ENCODE data around the gene MAPK1.
"Not testable (repeated sequence)": the region's sequence is repeated elsewhere in the genome, so short reads cannot be mapped to it uniquely, and the experiment has no call there.

The MAPK1 gene

GRCh38 chr22:21823740-21824444, 43.6 kb downstream of the MAPK1 start:
- Histone ChIP-seq H3K9ac (ENCODE audit: low read length) (no peak overlapping the region), H3K9me3 (replicated peaks; ENCODE audit: insufficient read depth, low read length) (no peaks in the 10 kb centered on the region), H3K27ac (ENCODE audit: low read length) (no peak overlapping the region), H3K36me3 (replicated peaks; ENCODE audit: insufficient read depth, low read length) (no peaks in the 10 kb centered on the region), H3K4me1 (ENCODE audit: low read length) (no peaks in the 10 kb centered on the region), H4K20me1 (ENCODE audit: insufficient read depth, low read length) (peaks cover 10% of the 10 kb centered on the region; the same call in 1 of the 2 replicates), H3K4me3 (ENCODE audit: low read length) (no peak overlapping the region), H3K79me2 (ENCODE audit: low read length) (peaks cover 83% of the 10 kb centered on the region), H3K4me2 (ENCODE audit: low read depth, low read length) (no peak overlapping the region), H3K27me3 (replicated peaks; ENCODE audit: insufficient read depth, low read length) (no peaks in the 10 kb centered on the region), H3F3A (ENCODE audit: insufficient read depth, low read length) (no peaks in the 10 kb centered on the region; the same call in 1 of the 2 replicates), H2AFZ (ENCODE audit: low read length) (no peak overlapping the region), H3K9me2 (replicated peaks; ENCODE audit: insufficient read depth, low read length) (no peaks in the 10 kb centered on the region)
- no peak for DNase-seq
- TF ChIP-seq EZH2 (optimal IDR thresholded peaks at IDR 0.05; ENCODE audit: low read depth, low read length) (no peak), CTCF (IDR thresholded peaks at IDR 0.05; ENCODE audit: low read length) (no peak), EZH2phosphoT487 (IDR thresholded peaks at IDR 0.05; ENCODE audit: low read length) (no peak)

DNA sequence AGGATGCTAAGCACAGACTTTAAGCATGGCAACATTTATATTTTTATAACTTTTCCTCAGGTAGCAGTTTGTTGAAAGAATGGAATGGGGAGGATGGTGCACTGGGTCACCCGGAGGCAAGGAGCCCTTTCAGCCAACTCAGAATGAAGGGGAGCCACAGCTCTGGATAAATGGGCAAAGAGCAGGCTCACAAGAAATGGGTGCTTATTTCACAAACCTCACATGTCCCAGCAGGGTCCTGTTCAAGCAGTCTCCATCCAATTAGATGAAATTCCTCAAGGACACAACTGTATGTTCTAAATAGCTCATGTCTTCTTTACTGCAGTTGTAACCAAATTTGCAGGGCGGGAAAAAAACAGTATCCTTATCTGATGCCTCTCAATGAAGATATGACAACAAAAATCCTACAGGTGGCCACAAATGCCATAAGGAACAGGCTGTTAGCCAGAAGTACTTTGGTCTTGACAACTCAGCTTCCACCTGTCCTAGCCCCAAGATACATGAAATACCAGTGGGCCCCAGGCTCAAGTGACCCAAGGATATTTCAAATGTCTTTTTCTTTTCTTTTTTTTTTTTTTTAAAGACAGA, 48.2 kb downstream of the MAPK1 start:
- no peak overlapping the region for H2AFZ ChIP-seq (ENCODE audit: low read length)
- no peaks in the 10 kb centered on the region; the same call in 1 of the 2 replicates for H3F3A ChIP-seq (ENCODE audit: insufficient read depth, low read length)
- H3K9me2 ChIP-seq (replicated peaks; ENCODE audit: insufficient read depth, low read length) = no peaks in the 10 kb centered on the region
- no peaks in the 10 kb centered on the region for H3K36me3 ChIP-seq (replicated peaks; ENCODE audit: insufficient read depth, low read length)
- no peaks in the 10 kb centered on the region for H3K9me3 ChIP-seq (replicated peaks; ENCODE audit: insufficient read depth, low read length)
- no peak overlapping the region for H3K27ac ChIP-seq (ENCODE audit: low read length)
- no peaks in the 10 kb centered on the region for H3K4me1 ChIP-seq (ENCODE audit: low read length)
- peaks cover 5% of the 10 kb centered on the region; the same call in 1 of the 2 replicates for H4K20me1 ChIP-seq (ENCODE audit: insufficient read depth, low read length)
- H3K27me3 ChIP-seq (replicated peaks; ENCODE audit: insufficient read depth, low read length) = no peaks in the 10 kb centered on the region
- DNase-seq = no peak
- H3K4me3 ChIP-seq (ENCODE audit: low read length) = no peak overlapping the region
- H3K9ac ChIP-seq (ENCODE audit: low read length) = no peak overlapping the region
- TF ChIP-seq EZH2phosphoT487 (IDR thresholded peaks at IDR 0.05; ENCODE audit: low read length) = no peak
- no peak for TF ChIP-seq CTCF (IDR thresholded peaks at IDR 0.05; ENCODE audit: low read length)
- no peak for TF ChIP-seq EZH2 (optimal IDR thresholded peaks at IDR 0.05; ENCODE audit: low read depth, low read length)
- H3K4me2 ChIP-seq (ENCODE audit: low read depth, low read length) = no peak overlapping the region
- H3K79me2 ChIP-seq (ENCODE audit: low read length) = peaks cover 69% of the 10 kb centered on the region

- H3K9ac ChIP-seq (ENCODE audit: low read length) = no peak overlapping the region
- H3K36me3 ChIP-seq (replicated peaks; ENCODE audit: insufficient read depth, low read length) = no peaks in the 10 kb centered on the region
- H3F3A ChIP-seq (ENCODE audit: insufficient read depth, low read length) = no peaks in the 10 kb centered on the region
- no peaks in the 10 kb centered on the region for H3K9me2 ChIP-seq (replicated peaks; ENCODE audit: insufficient read depth, low read length)
- H3K27ac ChIP-seq (ENCODE audit: low read length) = no peak overlapping the region
- no peaks in the 10 kb centered on the region for H3K27me3 ChIP-seq (replicated peaks; ENCODE audit: insufficient read depth, low read length)
- H3K4me1 ChIP-seq (ENCODE audit: low read length) = no peaks in the 10 kb centered on the region
- TF ChIP-seq EZH2 (optimal IDR thresholded peaks at IDR 0.05; ENCODE audit: low read depth, low read length) (no peak), CTCF (IDR thresholded peaks at IDR 0.05; ENCODE audit: low read length) (no peak), EZH2phosphoT487 (IDR thresholded peaks at IDR 0.05; ENCODE audit: low read length) (no peak)
- H2AFZ ChIP-seq (ENCODE audit: low read length) = no peak overlapping the region
- no peaks in the 10 kb centered on the region for H3K9me3 ChIP-seq (replicated peaks; ENCODE audit: insufficient read depth, low read length)
- peaks cover 70% of the 10 kb centered on the region for H3K79me2 ChIP-seq (ENCODE audit: low read length)
- no peak for DNase-seq
- H3K4me3 ChIP-seq (ENCODE audit: low read length) = no peak overlapping the region
- peaks cover 5% of the 10 kb centered on the region; the same call in 1 of the 2 replicates for H4K20me1 ChIP-seq (ENCODE audit: insufficient read depth, low read length)
- no peak overlapping the region for H3K4me2 ChIP-seq (ENCODE audit: low read depth, low read length)
These were observed 48.8 kb downstream of the MAPK1 start for GRCh38 chr22:21818487-21819182.

GRCh38 chr22:21817497-21817853, 50.0 kb downstream of the MAPK1 start:
- not testable (repeated sequence) for H3K4me3 ChIP-seq (ENCODE audit: low read length); H3K9me3 ChIP-seq (replicated peaks; ENCODE audit: insufficient read depth, low read length); H3K36me3 ChIP-seq (replicated peaks; ENCODE audit: insufficient read depth, low read length); H3K27me3 ChIP-seq (replicated peaks; ENCODE audit: insufficient read depth, low read length); H3K4me2 ChIP-seq (ENCODE audit: low read depth, low read length); H3K9ac ChIP-seq (ENCODE audit: low read length); H3K27ac ChIP-seq (ENCODE audit: low read length); DNase-seq; H3F3A ChIP-seq (ENCODE audit: insufficient read depth, low read length); H2AFZ ChIP-seq (ENCODE audit: low read length); H3K9me2 ChIP-seq (replicated peaks; ENCODE audit: insufficient read depth, low read length); H4K20me1 ChIP-seq (ENCODE audit: insufficient read depth, low read length); H3K4me1 ChIP-seq (ENCODE audit: low read length)
- peaks cover 67% of the 10 kb centered on the region for H3K79me2 ChIP-seq (ENCODE audit: low read length)

All from MM.1S (cell line).